ENCODE measurements around the gene DMXL2.

DNA sequence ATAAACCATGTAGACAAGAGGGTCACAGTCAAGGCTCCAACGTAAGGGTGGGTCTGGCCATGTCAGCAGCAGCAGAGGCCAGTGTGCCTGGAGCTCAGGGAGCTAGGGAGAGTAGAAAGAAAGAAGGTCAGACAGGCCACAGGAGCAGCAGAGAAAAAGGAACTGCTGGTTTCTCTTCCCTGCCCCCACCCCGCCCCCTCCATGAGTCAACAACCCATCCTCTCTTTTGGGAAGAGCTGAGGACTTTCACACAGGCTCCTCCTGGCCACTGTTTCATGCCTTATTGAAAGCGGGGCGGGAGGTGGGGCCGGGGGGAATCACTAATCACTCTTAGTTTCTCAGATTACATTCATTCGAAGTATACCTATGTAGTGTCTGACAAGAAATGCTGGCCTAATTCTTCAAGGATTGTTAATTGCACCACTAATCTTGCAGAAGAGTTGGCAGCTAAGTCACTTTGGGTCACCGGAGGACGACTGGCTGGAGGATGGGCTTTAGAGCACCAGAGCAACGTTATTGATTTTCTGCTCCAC is 49.6 kb upstream of the DMXL2 start:
- TF ChIP-seq, protein P1, sequence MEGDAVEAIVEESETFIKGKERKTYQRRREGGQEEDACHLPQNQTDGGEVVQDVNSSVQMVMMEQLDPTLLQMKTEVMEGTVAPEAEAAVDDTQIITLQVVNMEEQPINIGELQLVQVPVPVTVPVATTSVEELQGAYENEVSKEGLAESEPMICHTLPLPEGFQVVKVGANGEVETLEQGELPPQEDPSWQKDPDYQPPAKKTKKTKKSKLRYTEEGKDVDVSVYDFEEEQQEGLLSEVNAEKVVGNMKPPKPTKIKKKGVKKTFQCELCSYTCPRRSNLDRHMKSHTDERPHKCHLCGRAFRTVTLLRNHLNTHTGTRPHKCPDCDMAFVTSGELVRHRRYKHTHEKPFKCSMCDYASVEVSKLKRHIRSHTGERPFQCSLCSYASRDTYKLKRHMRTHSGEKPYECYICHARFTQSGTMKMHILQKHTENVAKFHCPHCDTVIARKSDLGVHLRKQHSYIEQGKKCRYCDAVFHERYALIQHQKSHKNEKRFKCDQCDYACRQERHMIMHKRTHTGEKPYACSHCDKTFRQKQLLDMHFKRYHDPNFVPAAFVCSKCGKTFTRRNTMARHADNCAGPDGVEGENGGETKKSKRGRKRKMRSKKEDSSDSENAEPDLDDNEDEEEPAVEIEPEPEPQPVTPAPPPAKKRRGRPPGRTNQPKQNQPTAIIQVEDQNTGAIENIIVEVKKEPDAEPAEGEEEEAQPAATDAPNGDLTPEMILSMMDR (IDR thresholded peaks at IDR 0.05) = no peak
- no peak for TF ChIP-seq POLR2AphosphoS5 (IDR thresholded peaks at IDR 0.05; ENCODE audit: low read depth, low read length)
- TF ChIP-seq TCF7L2 (IDR thresholded peaks at IDR 0.05; ENCODE audit: low read depth, low read length) = no peak
- TF ChIP-seq SIN3A (IDR thresholded peaks at IDR 0.05; ENCODE audit: borderline replicate concordance, insufficient read depth, low read depth, low read length) = no peak
- TF ChIP-seq, protein P2, sequence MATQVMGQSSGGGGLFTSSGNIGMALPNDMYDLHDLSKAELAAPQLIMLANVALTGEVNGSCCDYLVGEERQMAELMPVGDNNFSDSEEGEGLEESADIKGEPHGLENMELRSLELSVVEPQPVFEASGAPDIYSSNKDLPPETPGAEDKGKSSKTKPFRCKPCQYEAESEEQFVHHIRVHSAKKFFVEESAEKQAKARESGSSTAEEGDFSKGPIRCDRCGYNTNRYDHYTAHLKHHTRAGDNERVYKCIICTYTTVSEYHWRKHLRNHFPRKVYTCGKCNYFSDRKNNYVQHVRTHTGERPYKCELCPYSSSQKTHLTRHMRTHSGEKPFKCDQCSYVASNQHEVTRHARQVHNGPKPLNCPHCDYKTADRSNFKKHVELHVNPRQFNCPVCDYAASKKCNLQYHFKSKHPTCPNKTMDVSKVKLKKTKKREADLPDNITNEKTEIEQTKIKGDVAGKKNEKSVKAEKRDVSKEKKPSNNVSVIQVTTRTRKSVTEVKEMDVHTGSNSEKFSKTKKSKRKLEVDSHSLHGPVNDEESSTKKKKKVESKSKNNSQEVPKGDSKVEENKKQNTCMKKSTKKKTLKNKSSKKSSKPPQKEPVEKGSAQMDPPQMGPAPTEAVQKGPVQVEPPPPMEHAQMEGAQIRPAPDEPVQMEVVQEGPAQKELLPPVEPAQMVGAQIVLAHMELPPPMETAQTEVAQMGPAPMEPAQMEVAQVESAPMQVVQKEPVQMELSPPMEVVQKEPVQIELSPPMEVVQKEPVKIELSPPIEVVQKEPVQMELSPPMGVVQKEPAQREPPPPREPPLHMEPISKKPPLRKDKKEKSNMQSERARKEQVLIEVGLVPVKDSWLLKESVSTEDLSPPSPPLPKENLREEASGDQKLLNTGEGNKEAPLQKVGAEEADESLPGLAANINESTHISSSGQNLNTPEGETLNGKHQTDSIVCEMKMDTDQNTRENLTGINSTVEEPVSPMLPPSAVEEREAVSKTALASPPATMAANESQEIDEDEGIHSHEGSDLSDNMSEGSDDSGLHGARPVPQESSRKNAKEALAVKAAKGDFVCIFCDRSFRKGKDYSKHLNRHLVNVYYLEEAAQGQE (IDR thresholded peaks at IDR 0.05; ENCODE audit: insufficient read depth in 1 of 2, low read depth in 2 of 2, low read length in 1 of 2) = no peak

Measured in Panc1 (cell line).